K562 (cell line): Measurements from ENCODE around the gene FGF16. TPM values are rescaled to one million over a fixed set of nuclear protein-coding genes. Genes with fewer than 3 reads are reported as not detected.

Experiments
- ATAC-seq: fragments of 200-7000 bp; cut with Tn5 transposase; 3 replicates; pipeline ENCODE4 v1.9.1; 2020; ENCODE audit warnings: moderate library complexity
- BruUV-seq: library from RNA; stranded (reverse); fragments of 400-500 nt; replicated peaks from 2 replicates; lab custom pipeline; 2021; lab: Mats Ljungman, UMichigan
- CTCF ChIA-PET: fragments of 300-600 bp; formaldehyde crosslinking; extraction: SDS; loops from one replicate; lab custom pipeline; 2021; ENCODE audit warnings: low intra/inter-chr PET ratio; lab: Yijun Ruan, JAX
- POLR2A ChIA-PET: fragments of 300-600, 350-650 bp; sonication (Branson Sonifier 250); formaldehyde crosslinking; extraction: SDS; loops from one replicate; lab custom pipeline; 2021; ENCODE audit warnings: antibody characterized with exemption, inconsistent platforms; lab: Yijun Ruan, JAX
- DNase-seq, 4 experiments: peaks; one replicate each; pipeline versions ENCODE4 v3.0.0 to v3.0.0-alpha.2; 2011 to 2018; ENCODE audit warnings: low spot score in 3 of 4, mixed read lengths in 3 of 4; ENCODE audit errors: extremely low read depth in 1 of 4
- FAIRE-seq: peaks from 2 replicates; lab custom pipeline; 2011; peaks lifted over from hg19 to GRCh38; lab: Jason Lieb, UNC
- H2AFZ ChIP-seq: 2 replicates; pipeline ENCODE4 v1.6.0; 2011; ENCODE audit warnings: low read depth, low read length, control low read depth, inconsistent platforms
- H3K27ac ChIP-seq: fragments of 200-600 bp; 3 replicates; pipeline ENCODE4 v1.8.0; 2011; ENCODE audit warnings: low read depth, mild to moderate bottlenecking, control low read depth, inconsistent platforms, low read length, moderate library complexity, mixed read lengths; ENCODE audit errors: extremely low read depth
- H3K27me3 ChIP-seq, 2 experiments: fragments of 300-600 bp in 1 of 2; 2 replicates in 1 of 2; 3 replicates in 1 of 2; pipeline versions ENCODE4 v1.6.0 to v1.8.0; 2011; ENCODE audit warnings: inconsistent platforms in 2 of 2, low read length in 2 of 2, mild to moderate bottlenecking in 1 of 2, mixed read lengths in 1 of 2, moderate library complexity in 1 of 2; ENCODE audit not compliant: control insufficient read depth in 2 of 2, insufficient read depth in 2 of 2
- H3K36me3 ChIP-seq: fragments of 300-600 bp; 3 replicates; pipeline ENCODE4 v1.8.0; 2011; ENCODE audit warnings: mild to moderate bottlenecking, low read length, inconsistent platforms; ENCODE audit not compliant: control insufficient read depth, insufficient read depth
- H3K4me1 ChIP-seq, 2 experiments: fragments of 200-600 bp in 1 of 2; replicated peaks in 1 of 2; 2 replicates in 1 of 2; 3 replicates in 1 of 2; pipeline versions ENCODE4 v1.5.1 to v1.8.0; 2011; ENCODE audit warnings: inconsistent platforms in 2 of 2, low read length in 2 of 2, mild to moderate bottlenecking in 1 of 2, mixed read lengths in 1 of 2, moderate library complexity in 1 of 2; ENCODE audit not compliant: control insufficient read depth in 2 of 2, insufficient read depth in 2 of 2
- H3K4me2 ChIP-seq: 2 replicates; pipeline ENCODE4 v1.6.1; 2011; ENCODE audit warnings: low read length, control low read depth, inconsistent platforms, mixed read lengths; ENCODE audit not compliant: insufficient read depth
- H3K4me3 ChIP-seq: fragments of 200-600 bp; sonication (generic), shearing (Covaris generic); 2 replicates; pipeline ENCODE4 v1.5.1; 2016; ENCODE audit warnings: control low read depth, inconsistent platforms
- H3K79me2 ChIP-seq: fragments of 200-600 bp; 3 replicates; pipeline ENCODE4 v1.8.0; 2011; ENCODE audit warnings: low read length, inconsistent platforms; ENCODE audit not compliant: control insufficient read depth, insufficient read depth
- H3K9ac ChIP-seq, 2 experiments: 2 replicates each; pipeline versions ENCODE4 v1.6.0 to v1.6.1; 2011; ENCODE audit warnings: low read depth in 2 of 2, low read length in 2 of 2, control low read depth in 1 of 2, inconsistent platforms in 1 of 2, mild to moderate bottlenecking in 1 of 2, mixed read lengths in 1 of 2; ENCODE audit not compliant: insufficient read depth in 1 of 2
- H3K9me1 ChIP-seq: one replicate; pipeline ENCODE4 v1.6.0; 2011; ENCODE audit warnings: inconsistent platforms, mild to moderate bottlenecking, low read length, moderate library complexity; ENCODE audit not compliant: control insufficient read depth, insufficient read depth
- H3K9me3 ChIP-seq: replicated peaks from 2 replicates; pipeline ENCODE4 v1.5.1; 2011; ENCODE audit warnings: low read depth, low read length, inconsistent platforms; ENCODE audit not compliant: control insufficient read depth, insufficient read depth
- H4K20me1 ChIP-seq: replicated peaks from 2 replicates; pipeline ENCODE4 v1.6.1; 2011; ENCODE audit warnings: low read length, inconsistent platforms, mixed read lengths; ENCODE audit not compliant: control insufficient read depth, insufficient read depth
- DEAF1 ChIP-seq: fragments of 450-650 bp; formaldehyde crosslinking; IDR thresholded peaks from 2 replicates; pipeline ENCODE4 v1.4.0; 2020; ENCODE audit warnings: mild to moderate bottlenecking, moderate library complexity
- ESRRA ChIP-seq: fragments of 450-650 bp; IDR thresholded peaks from 2 replicates; pipeline ENCODE4 v1.6.1; 2014; ENCODE audit warnings: low read depth, mild to moderate bottlenecking, moderate library complexity, borderline replicate concordance
- FOXJ3 ChIP-seq: sonication (generic); formaldehyde crosslinking; IDR thresholded peaks from 2 replicates; pipeline ENCODE4 v1.4.0; 2020; ENCODE audit warnings: mild to moderate bottlenecking, missing genetic modification reagents
- LARP7 ChIP-seq: fragments of 450-650 bp; IDR thresholded peaks from 2 replicates; pipeline ENCODE4 v1.6.1; 2016
- NEUROD1 ChIP-seq: fragments of 150-350 bp; IDR thresholded peaks from 2 replicates; pipeline ENCODE4 v1.6.1; 2014; ENCODE audit warnings: borderline replicate concordance, low read length, low read depth; ENCODE audit not compliant: partially characterized antibody
- THRAP3 ChIP-seq: fragments of 450-650 bp; IDR thresholded peaks from 2 replicates; pipeline ENCODE4 v1.6.1; 2016; ENCODE audit warnings: mild to moderate bottlenecking, inconsistent platforms, borderline replicate concordance
- U2AF2 ChIP-seq: fragments of 200-400 bp; formaldehyde crosslinking; optimal IDR thresholded peaks from 2 replicates; pipeline ENCODE3; 2017; ENCODE audit warnings: low read depth, mild to moderate bottlenecking, low read length
- ZNF212 ChIP-seq: fragments of 450-650 bp; formaldehyde crosslinking; IDR thresholded peaks from 2 replicates; pipeline ENCODE4 v1.4.0; 2020; ENCODE audit warnings: mild to moderate bottlenecking
- WGBS: fragments of 100-300 bp; shearing (Covaris generic); methylation state at CpG from one replicate; pipeline ENCODE4 v1.1.6; 2016; ENCODE audit warnings: low coverage, mixed read lengths; ENCODE audit not compliant: insufficient coverage; ENCODE audit errors: missing lambda C conversion rate; 5-methylcytosine and 5-hydroxymethylcytosine counted together
- in situ Hi-C: fragments of 300-500 bp; cut with MboI; formaldehyde crosslinking; loops from 4 replicates; pipeline ENCODE4 v1.15.0; 2018; ENCODE audit warnings: inconsistent platforms, mixed read lengths
- intact Hi-C: fragments of 100-400 bp; cut with micrococcal nuclease; formaldehyde crosslinking; loops from 2 replicates; pipeline ENCODE4 v1.14.2; 2022
- polyA plus RNA-seq, 8 experiments: library from polyadenylated mRNA; depleted of rRNA in 4 of 8; stranded (reverse) in 5 of 8; unstranded in 3 of 8; fragments of >200 nt; fragmentation: Nextera tagmentation in 2 of 8; fragmentation: Illumina TruSeq in 1 of 8; extraction: Ambion mirVana in 2 of 8; extraction: Trizol in 1 of 8; gene quantifications; 2 replicates each; pipeline versions ENCODE4 v1.2.1 to v1.2.3, GENCODE V29; 2011 to 2014; ENCODE audit warnings: inconsistent platforms in 1 of 8, missing spikeins in 1 of 8
- total RNA-seq, 7 experiments: library from RNA; depleted of rRNA in 6 of 7; stranded (reverse); fragments of >200 nt in 6 of 7; fragmentation: Illumina TruSeq in 2 of 7; extraction: Trizol in 2 of 7; gene quantifications; 2 replicates each; pipeline versions ENCODE4 v1.2.1 to v1.2.3, GENCODE V29; 2011 to 2021; ENCODE audit warnings: low replicate concordance in 1 of 7

The FGF16 gene
- total and polyA plus RNA-seq, 9 of the 15 experiments (the other 6 are each of a cell fraction or from before 2014, with no cell fraction given), result not detected

GRCh38 chrX:77398330-77398954 lies 48.7 kb upstream of the FGF16 start:
- intact Hi-C loops, result no loop called here
- Histone ChIP-seq H3K79me2 (no peaks in the 10 kb centered on the region), H3K9me1 (no peaks in the 10 kb centered on the region), H3K27me3 (no peaks in the 10 kb centered on the region), H3K4me2 (no peak overlapping the region), H3K4me1 (no peaks in the 10 kb centered on the region), H4K20me1 (no peaks in the 10 kb centered on the region), H3K4me3 (no peak overlapping the region), H3K36me3 (no peaks in the 10 kb centered on the region), H3K27ac (no peak overlapping the region), H2AFZ (no peak overlapping the region), H3K9me3 (no peaks in the 10 kb centered on the region), H3K9ac (no peak overlapping the region)
- POLR2A ChIA-PET, result no interaction called here
- in situ Hi-C loops, result no loop called here
- ATAC-seq (no peak), FAIRE-seq (no peak), DNase-seq (no peak)
- BruUV-seq, result no TSS peak
- TF ChIP-seq THRAP3 (no peak), NEUROD1 (no peak), LARP7 (no peak), ESRRA (no peak), ZNF212 (CRISPR knock-in tag) (no peak), FOXJ3 (CRISPR knock-in tag) (no peak), U2AF2 (no peak), DEAF1 (CRISPR knock-in tag) (no peak)
- CTCF ChIA-PET, result no interaction called here
- WGBS, result 0% methylated on average over 3 of the region's 3 CpGs
